ENCODE data around the gene WNT11.

DNA sequence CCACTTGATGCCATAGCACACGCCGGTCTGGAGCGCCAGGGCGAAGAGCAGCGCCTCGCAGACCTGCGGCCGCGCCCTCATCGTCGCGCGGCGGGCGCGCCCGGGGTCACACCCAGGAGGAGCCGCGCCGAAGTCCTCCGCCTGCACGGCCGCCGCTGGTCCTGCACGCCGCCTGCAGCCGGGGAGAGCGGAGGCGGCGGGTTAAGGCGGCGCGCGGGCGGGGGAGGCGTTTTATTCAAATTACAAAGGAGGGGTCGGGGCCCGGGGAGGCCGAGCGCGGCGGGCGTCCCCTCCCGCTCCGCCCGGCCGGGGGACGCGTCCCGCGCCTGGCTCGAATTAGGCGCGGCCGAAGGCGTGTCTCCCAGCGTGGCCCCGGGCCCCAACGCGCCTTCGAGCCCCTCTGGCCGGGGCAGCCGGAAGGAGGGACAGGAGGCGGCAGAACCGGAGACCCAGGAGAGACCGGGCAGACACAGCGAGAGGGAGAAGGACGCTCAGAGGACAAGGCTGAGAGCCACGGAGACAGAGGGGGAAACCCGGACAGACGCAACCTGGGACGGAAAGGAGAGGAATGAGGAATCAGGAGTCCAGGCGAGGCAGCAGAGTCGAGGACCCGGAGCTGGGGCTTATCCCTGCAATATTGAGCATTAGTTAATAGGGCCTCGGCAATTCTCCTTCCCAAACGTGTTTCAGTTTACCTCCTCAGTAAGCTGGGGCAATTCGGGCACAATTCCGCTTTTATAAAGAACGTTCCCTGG is at the start of gene WNT11:
- no peak for TF ChIP-seq POLR2A (IDR thresholded peaks at IDR 0.05)
- TF ChIP-seq, protein P1, sequence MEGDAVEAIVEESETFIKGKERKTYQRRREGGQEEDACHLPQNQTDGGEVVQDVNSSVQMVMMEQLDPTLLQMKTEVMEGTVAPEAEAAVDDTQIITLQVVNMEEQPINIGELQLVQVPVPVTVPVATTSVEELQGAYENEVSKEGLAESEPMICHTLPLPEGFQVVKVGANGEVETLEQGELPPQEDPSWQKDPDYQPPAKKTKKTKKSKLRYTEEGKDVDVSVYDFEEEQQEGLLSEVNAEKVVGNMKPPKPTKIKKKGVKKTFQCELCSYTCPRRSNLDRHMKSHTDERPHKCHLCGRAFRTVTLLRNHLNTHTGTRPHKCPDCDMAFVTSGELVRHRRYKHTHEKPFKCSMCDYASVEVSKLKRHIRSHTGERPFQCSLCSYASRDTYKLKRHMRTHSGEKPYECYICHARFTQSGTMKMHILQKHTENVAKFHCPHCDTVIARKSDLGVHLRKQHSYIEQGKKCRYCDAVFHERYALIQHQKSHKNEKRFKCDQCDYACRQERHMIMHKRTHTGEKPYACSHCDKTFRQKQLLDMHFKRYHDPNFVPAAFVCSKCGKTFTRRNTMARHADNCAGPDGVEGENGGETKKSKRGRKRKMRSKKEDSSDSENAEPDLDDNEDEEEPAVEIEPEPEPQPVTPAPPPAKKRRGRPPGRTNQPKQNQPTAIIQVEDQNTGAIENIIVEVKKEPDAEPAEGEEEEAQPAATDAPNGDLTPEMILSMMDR (IDR thresholded peaks at IDR 0.05) = no peak
